HepG2 (cell line): Measurements from ENCODE around the gene STX1B. TPM values are rescaled to one million over a fixed set of nuclear protein-coding genes. Genes with fewer than 3 reads are reported as not detected.
A peak's percentile ranks its signal among the peaks of the same experiment; 100 is the strongest.

ENCODE experiments used
- ARHGAP35 ChIP-seq: sonication (generic); formaldehyde crosslinking; IDR thresholded peaks from 2 replicates; pipeline ENCODE4 v1.9.0; 2022; ENCODE audit warnings: mild to moderate bottlenecking, inconsistent platforms, moderate library complexity, missing genetic modification reagents, borderline replicate concordance
- ATRX ChIP-seq: sonication (generic); formaldehyde crosslinking; IDR thresholded peaks from 2 replicates; pipeline ENCODE4 v1.4.0; 2020; ENCODE audit warnings: missing genetic modification reagents, borderline replicate concordance
- DMAP1 ChIP-seq: IDR thresholded peaks from 2 replicates; pipeline ENCODE4 v1.6.1; 2016
- ESRRA ChIP-seq: sonication (generic); formaldehyde crosslinking; IDR thresholded peaks from 2 replicates; pipeline ENCODE4 v1.5.1; 2020; ENCODE audit warnings: mild to moderate bottlenecking, low read depth, missing genetic modification reagents
- FOXK1 ChIP-seq: sonication (generic); formaldehyde crosslinking; IDR thresholded peaks from 2 replicates; pipeline ENCODE4 v1.4.0; 2020; ENCODE audit warnings: low read depth, missing genetic modification reagents, borderline replicate concordance
- GATA4 ChIP-seq: sonication (generic); IDR thresholded peaks from 2 replicates; pipeline ENCODE4 v1.6.1; 2016; ENCODE audit warnings: antibody characterized with exemption, low read depth, borderline replicate concordance
- GATAD2A ChIP-seq: IDR thresholded peaks from 2 replicates; pipeline ENCODE4 v1.6.1; 2016
- HDAC6 ChIP-seq: fragments of 200-600 bp; sonication (generic); IDR thresholded peaks from 2 replicates; pipeline ENCODE4 v1.7.0; 2017; ENCODE audit warnings: mild to moderate bottlenecking, antibody characterized with exemption, low read length, low read depth
- HOXD1 ChIP-seq: sonication (generic); formaldehyde crosslinking; IDR thresholded peaks from 2 replicates; pipeline ENCODE4 v1.5.0; 2020; ENCODE audit warnings: missing genetic modification reagents
- MAF1 ChIP-seq: sonication (generic); formaldehyde crosslinking; IDR thresholded peaks from 2 replicates; pipeline ENCODE4 v1.5.0; 2020; ENCODE audit warnings: missing genetic modification reagents, borderline replicate concordance
- NPAS2 ChIP-seq: sonication (generic); formaldehyde crosslinking; IDR thresholded peaks from 2 replicates; pipeline ENCODE4 v1.8.0; 2022; ENCODE audit warnings: mild to moderate bottlenecking, missing genetic modification reagents, borderline replicate concordance
- NR2F6 ChIP-seq, 2 experiments: IDR thresholded peaks; 2 replicates each; pipeline ENCODE4 v1.6.1; 2016; ENCODE audit warnings: antibody characterized with exemption in 1 of 2, mild to moderate bottlenecking in 1 of 2
- ONECUT2 ChIP-seq: sonication (generic); formaldehyde crosslinking; IDR thresholded peaks from 2 replicates; pipeline ENCODE4 v1.4.0; 2020; ENCODE audit warnings: missing genetic modification reagents
- PHF8 ChIP-seq: sonication (generic); formaldehyde crosslinking; IDR thresholded peaks from 2 replicates; pipeline ENCODE4 v1.5.0; 2020; ENCODE audit warnings: missing genetic modification reagents
- POGZ ChIP-seq: sonication (generic); formaldehyde crosslinking; IDR thresholded peaks from 2 replicates; pipeline ENCODE4 v1.4.0; 2020; ENCODE audit warnings: mild to moderate bottlenecking, missing genetic modification reagents
- RXRB ChIP-seq: IDR thresholded peaks from 2 replicates; pipeline ENCODE4 v1.6.1; 2016; ENCODE audit warnings: borderline replicate concordance, missing genetic modification reagents, missing compliant biosample characterization
- SMAD9 ChIP-seq: sonication (generic); formaldehyde crosslinking; IDR thresholded peaks from 2 replicates; pipeline ENCODE4 v1.5.1; 2020; ENCODE audit warnings: mild to moderate bottlenecking, missing genetic modification reagents
- SMARCC2 ChIP-seq: fragments of 450-650 bp; IDR thresholded peaks from 2 replicates; pipeline ENCODE4 v1.6.1; 2017; ENCODE audit warnings: antibody characterized with exemption, mild to moderate bottlenecking
- SRF ChIP-seq: IDR thresholded peaks from 2 replicates; pipeline ENCODE4 v1.6.1; 2011; ENCODE audit warnings: mild to moderate bottlenecking, low read depth, low read length, moderate library complexity
- TBL1XR1 ChIP-seq: fragments of 150-350 bp; IDR thresholded peaks from 2 replicates; pipeline ENCODE4 v1.6.1; 2014; ENCODE audit warnings: borderline replicate concordance, low read length; ENCODE audit not compliant: partially characterized antibody
- ZBTB21 ChIP-seq: sonication (generic); formaldehyde crosslinking; IDR thresholded peaks from 2 replicates; pipeline ENCODE4 v1.4.0; 2020; ENCODE audit warnings: missing genetic modification reagents
- ZMAT3 ChIP-seq: sonication (generic); formaldehyde crosslinking; conservative IDR thresholded peaks from 2 replicates; pipeline ENCODE4 v1.7.0; 2021; ENCODE audit warnings: missing genetic modification reagents
- ZNF224 ChIP-seq: sonication (generic); formaldehyde crosslinking; IDR thresholded peaks from 2 replicates; pipeline ENCODE4 v1.5.0; 2020; ENCODE audit warnings: mild to moderate bottlenecking, missing genetic modification reagents
- ZNF251 ChIP-seq: sonication (generic); formaldehyde crosslinking; IDR thresholded peaks from 2 replicates; pipeline ENCODE4 v1.9.0; 2021; ENCODE audit warnings: mild to moderate bottlenecking, missing genetic modification reagents
- ZNF674 ChIP-seq: sonication (generic); formaldehyde crosslinking; IDR thresholded peaks from 2 replicates; pipeline ENCODE4 v1.5.0; 2020; ENCODE audit warnings: low read depth, mild to moderate bottlenecking, missing genetic modification reagents
- ZNF747 ChIP-seq: sonication (generic); formaldehyde crosslinking; IDR thresholded peaks from 2 replicates; pipeline ENCODE4 v1.8.1; 2023; ENCODE audit warnings: missing genetic modification reagents, mild to moderate bottlenecking, borderline replicate concordance
- ZNF772 ChIP-seq: sonication (generic); formaldehyde crosslinking; IDR thresholded peaks from 2 replicates; pipeline ENCODE4 v1.5.0; 2020; ENCODE audit warnings: mild to moderate bottlenecking, missing genetic modification reagents
- ZNF775 ChIP-seq: sonication (generic); formaldehyde crosslinking; IDR thresholded peaks from 2 replicates; pipeline ENCODE4 v1.4.0; 2020; ENCODE audit warnings: missing genetic modification reagents, mild to moderate bottlenecking, moderate library complexity, borderline replicate concordance
- ZNF878 ChIP-seq: sonication (generic); formaldehyde crosslinking; IDR thresholded peaks from 2 replicates; pipeline ENCODE4 v1.8.1; 2023; ENCODE audit warnings: mild to moderate bottlenecking, missing genetic modification reagents, moderate library complexity
- polyA plus RNA-seq, 8 experiments: library from polyadenylated mRNA; depleted of rRNA in 3 of 8; stranded (reverse) in 7 of 8; unstranded in 1 of 8; fragments of >200 nt; fragmentation: Illumina TruSeq in 4 of 8; extraction: Trizol in 4 of 8; gene quantifications; 2 replicates each; pipeline versions ENCODE4 v1.2.1 to v1.2.3, GENCODE V29; 2011 to 2016; ENCODE audit warnings: low read depth in 4 of 8, missing spikeins in 1 of 8, mixed read lengths in 1 of 8; ENCODE audit not compliant: insufficient read depth in 1 of 8
- total RNA-seq, 5 experiments: library from RNA; depleted of rRNA; stranded (reverse); fragments of >200 nt; fragmentation: Illumina TruSeq; extraction: Trizol; gene quantifications; 2 replicates each; pipeline ENCODE4 v1.2.3, GENCODE V29; 2016; ENCODE audit warnings: low read depth in 1 of 5
- TF ChIP-seq, protein P1 (sequence below): IDR thresholded peaks from 2 replicates; pipeline ENCODE4 v1.6.1; 2012; ENCODE audit warnings: inconsistent platforms
- TF ChIP-seq, protein P2 (sequence below): IDR thresholded peaks from 2 replicates; pipeline ENCODE4 v1.6.1; 2016

Gene STX1B
- total and polyA plus RNA-seq, 2 of the 13 experiments (the other 11 are each of a cell fraction or from before 2014, with no cell fraction given): 2.1 to 3.0 TPM

- TF ChIP-seq SRF (no peak), TBL1XR1 (no peak), PHF8 (CRISPR knock-in tag) (peak; percentile 16; the same call in 1 of the 2 replicates), ZNF772 (CRISPR knock-in tag) (no peak), RXRB (0 out of 2 replicates have a peak, but pooled peaks have one; percentile 39), ZNF775 (no peak), ZNF251 (CRISPR knock-in tag) (peak; percentile 84; the same call in 1 of the 2 replicates), SMARCC2 (no peak), MAF1 (CRISPR knock-in tag) (no peak), GATAD2A (CRISPR knock-in tag) (peak; percentile 66; the same call in 1 of the 2 replicates), POGZ (no peak), ESRRA (CRISPR knock-in tag) (peak; percentile 89), NR2F6 (IDR thresholded peaks at IDR 0.05) (peak; percentile 44; the same call in 1 of the 2 replicates), NR2F6 (CRISPR knock-in tag; IDR thresholded peaks at IDR 0.05) (peak; percentile 67), ZMAT3 (CRISPR knock-in tag) (no peak), ONECUT2 (no peak), ARHGAP35 (no peak), ZNF878 (CRISPR knock-in tag) (no peak), ZNF224 (CRISPR knock-in tag) (no peak), ZBTB21 (CRISPR knock-in tag) (no peak), DMAP1 (CRISPR knock-in tag) (no peak; the same call in 1 of the 2 replicates), GATA4 (no peak), ZNF747 (CRISPR knock-in tag) (no peak), NPAS2 (CRISPR knock-in tag) (no peak), HDAC6 (no peak), FOXK1 (CRISPR knock-in tag) (no peak), ZNF674 (CRISPR knock-in tag) (no peak), ATRX (no peak), HOXD1 (CRISPR knock-in tag) (0 out of 2 replicates have a peak, but pooled peaks have one; percentile 41), SMAD9 (no peak)
- TF ChIP-seq, protein P1, sequence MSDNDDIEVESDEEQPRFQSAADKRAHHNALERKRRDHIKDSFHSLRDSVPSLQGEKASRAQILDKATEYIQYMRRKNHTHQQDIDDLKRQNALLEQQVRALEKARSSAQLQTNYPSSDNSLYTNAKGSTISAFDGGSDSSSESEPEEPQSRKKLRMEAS: peak; percentile 34; the same call in 1 of the 2 replicates
- TF ChIP-seq, protein P2, sequence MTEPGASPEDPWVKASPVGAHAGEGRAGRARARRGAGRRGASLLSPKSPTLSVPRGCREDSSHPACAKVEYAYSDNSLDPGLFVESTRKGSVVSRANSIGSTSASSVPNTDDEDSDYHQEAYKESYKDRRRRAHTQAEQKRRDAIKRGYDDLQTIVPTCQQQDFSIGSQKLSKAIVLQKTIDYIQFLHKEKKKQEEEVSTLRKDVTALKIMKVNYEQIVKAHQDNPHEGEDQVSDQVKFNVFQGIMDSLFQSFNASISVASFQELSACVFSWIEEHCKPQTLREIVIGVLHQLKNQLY (CRISPR knock-in tag): no peak
Observed at GRCh38 chr16:31001507-31002249, 8.8 kb downstream of the STX1B start (continued).
